ENCODE data around the gene EZR. TPM values are rescaled to one million over a fixed set of nuclear protein-coding genes. Genes with fewer than 3 reads are reported as not detected.
A peak's percentile ranks its signal among the peaks of the same experiment; 100 is the strongest.

EZR gene
- total and polyA plus RNA-seq, 2 of the 13 experiments (the other 11 are each of a cell fraction or from before 2014, with no cell fraction given) = 34.7 to 60.3 TPM

- no peak for TF ChIP-seq ZBTB25 (CRISPR knock-in tag; IDR thresholded peaks at IDR 0.05)
- 0 out of 2 replicates have a peak, but pooled peaks have one; percentile 28 for TF ChIP-seq ARID5B (CRISPR knock-in tag; IDR thresholded peaks at IDR 0.05)
- TF ChIP-seq SP5 (CRISPR knock-in tag; IDR thresholded peaks at IDR 0.05; ENCODE audit: borderline replicate concordance, low read depth) = no peak
- peak; percentile 56 for TF ChIP-seq TEAD3 (CRISPR knock-in tag; optimal IDR thresholded peaks at IDR 0.05; ENCODE audit: borderline replicate concordance)
- peak; percentile 57; the same call in 1 of the 2 replicates for TF ChIP-seq SALL1 (CRISPR knock-in tag; IDR thresholded peaks at IDR 0.05)
- no peak for TF ChIP-seq ZNF350 (CRISPR knock-in tag; IDR thresholded peaks at IDR 0.05; ENCODE audit: borderline replicate concordance, low read depth)
- no peak for TF ChIP-seq NBN (conservative IDR thresholded peaks at IDR 0.05)
- TF ChIP-seq KDM5B (CRISPR knock-in tag; IDR thresholded peaks at IDR 0.05; ENCODE audit: borderline replicate concordance) = no peak
- TF ChIP-seq FOXA3 (CRISPR knock-in tag; IDR thresholded peaks at IDR 0.05) = peak; percentile 49
- no peak for TF ChIP-seq FOXA1 (IDR thresholded peaks at IDR 0.05)
- TF ChIP-seq FOXA1 (CRISPR knock-in tag; IDR thresholded peaks at IDR 0.05) = 0 out of 2 replicates have a peak, but pooled peaks have one; percentile 51
- TF ChIP-seq, protein P1, sequence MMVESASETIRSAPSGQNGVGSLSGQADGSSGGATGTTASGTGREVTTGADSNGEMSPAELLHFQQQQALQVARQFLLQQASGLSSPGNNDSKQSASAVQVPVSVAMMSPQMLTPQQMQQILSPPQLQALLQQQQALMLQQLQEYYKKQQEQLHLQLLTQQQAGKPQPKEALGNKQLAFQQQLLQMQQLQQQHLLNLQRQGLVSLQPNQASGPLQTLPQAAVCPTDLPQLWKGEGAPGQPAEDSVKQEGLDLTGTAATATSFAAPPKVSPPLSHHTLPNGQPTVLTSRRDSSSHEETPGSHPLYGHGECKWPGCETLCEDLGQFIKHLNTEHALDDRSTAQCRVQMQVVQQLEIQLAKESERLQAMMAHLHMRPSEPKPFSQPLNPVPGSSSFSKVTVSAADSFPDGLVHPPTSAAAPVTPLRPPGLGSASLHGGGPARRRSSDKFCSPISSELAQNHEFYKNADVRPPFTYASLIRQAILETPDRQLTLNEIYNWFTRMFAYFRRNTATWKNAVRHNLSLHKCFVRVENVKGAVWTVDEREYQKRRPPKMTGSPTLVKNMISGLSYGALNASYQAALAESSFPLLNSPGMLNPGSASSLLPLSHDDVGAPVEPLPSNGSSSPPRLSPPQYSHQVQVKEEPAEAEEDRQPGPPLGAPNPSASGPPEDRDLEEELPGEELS (CRISPR knock-in tag; IDR thresholded peaks at IDR 0.05) = no peak
- TF ChIP-seq HNF4A (CRISPR knock-in tag; IDR thresholded peaks at IDR 0.05) = 0 out of 2 replicates have a peak, but pooled peaks have one; percentile 6
- TF ChIP-seq ZNF784 (CRISPR knock-in tag; IDR thresholded peaks at IDR 0.05; ENCODE audit: borderline replicate concordance) = no peak
- TF ChIP-seq NR0B2 (CRISPR knock-in tag; IDR thresholded peaks at IDR 0.05) = no peak
- TF ChIP-seq, protein P2, sequence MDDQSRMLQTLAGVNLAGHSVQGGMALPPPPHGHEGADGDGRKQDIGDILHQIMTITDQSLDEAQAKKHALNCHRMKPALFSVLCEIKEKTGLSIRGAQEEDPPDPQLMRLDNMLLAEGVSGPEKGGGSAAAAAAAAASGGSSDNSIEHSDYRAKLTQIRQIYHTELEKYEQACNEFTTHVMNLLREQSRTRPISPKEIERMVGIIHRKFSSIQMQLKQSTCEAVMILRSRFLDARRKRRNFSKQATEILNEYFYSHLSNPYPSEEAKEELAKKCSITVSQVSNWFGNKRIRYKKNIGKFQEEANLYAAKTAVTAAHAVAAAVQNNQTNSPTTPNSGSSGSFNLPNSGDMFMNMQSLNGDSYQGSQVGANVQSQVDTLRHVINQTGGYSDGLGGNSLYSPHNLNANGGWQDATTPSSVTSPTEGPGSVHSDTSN (CRISPR knock-in tag; IDR thresholded peaks at IDR 0.05; ENCODE audit: borderline replicate concordance) = no peak
- no peak for TF ChIP-seq TRIM22 (IDR thresholded peaks at IDR 0.05)
Measured at GRCh38 chr6:158843751-158844683, 24.8 kb upstream of the EZR start (continued).
